Subcutaneous adipose tissue (tissue), 4 donors: ENCODE measurements around the gene PPP1R15B. TPM values are rescaled to one million over a fixed set of nuclear protein-coding genes. Genes with fewer than 3 reads are reported as not detected.

Experiments
- CTCF ChIP-seq: fragments of 450-650 bp; IDR thresholded peaks from one replicate; pipeline ENCODE4 v1.5.1; 2016; ENCODE audit warnings: low read depth, mild to moderate bottlenecking, control low read depth, antibody characterized with exemption, moderate library complexity
- total RNA-seq, 4 donors: library from RNA; depleted of rRNA; stranded (reverse); fragments of >200 nt; gene quantifications; one replicate each; pipeline ENCODE4 v1.1.0, GENCODE V29; 2016

The PPP1R15B gene
- total RNA-seq, 4 donors from 2014 or later = 41.4 to 94.9 (median 53.2) TPM

- TF ChIP-seq CTCF = no peak
These were observed 36.8 kb upstream of the PPP1R15B start for GRCh38 chr1:204448344-204448964.

GRCh38 chr1:204447736-204448135, 36.1 kb upstream of the PPP1R15B start:
- TF ChIP-seq CTCF = no peak

GRCh38 chr1:204447190-204447589, 35.6 kb upstream of the PPP1R15B start:
- TF ChIP-seq CTCF = no peak

- no peak for TF ChIP-seq CTCF
These were observed 34.9 kb upstream of the PPP1R15B start for GRCh38 chr1:204446413-204447111.

- TF ChIP-seq CTCF = no peak
These were observed 34.3 kb upstream of the PPP1R15B start for GRCh38 chr1:204445860-204446412.

GRCh38 chr1:204443871-204444581, 32.4 kb upstream of the PPP1R15B start:
- TF ChIP-seq CTCF = no peak

- no peak for TF ChIP-seq CTCF
These were observed 31.6 kb upstream of the PPP1R15B start for GRCh38 chr1:204443260-204443619.
